Activated T-cell treated with anti-CD3 and anti-CD28 coated beads, Interleukin-2, amount 50 U/mL, for 24 hours (primary cell): ENCODE measurements around the gene CCDC149.

Experiments
- DNase-seq: peaks from one replicate; pipeline ENCODE4 v3.0.0-alpha.2; 2020
- H3K27ac Mint-ChIP-seq: 2 replicates; pipeline ENCODE4 v1.8.0; 2020; ENCODE audit warnings: mild to moderate bottlenecking, mixed read lengths
- H3K27me3 Mint-ChIP-seq: 2 replicates; pipeline ENCODE4 v1.8.0; 2020; ENCODE audit warnings: mixed read lengths
- H3K36me3 Mint-ChIP-seq: 2 replicates; pipeline ENCODE4 v1.8.0; 2020; ENCODE audit warnings: low read depth, mixed read lengths
- H3K4me1 Mint-ChIP-seq: 2 replicates; pipeline ENCODE4 v1.8.0; 2020; ENCODE audit warnings: low read depth, mixed read lengths
- H3K4me3 Mint-ChIP-seq: 2 replicates; pipeline ENCODE4 v1.8.0; 2020; ENCODE audit warnings: mild to moderate bottlenecking, moderate library complexity, mixed read lengths
- H3K9me3 Mint-ChIP-seq: 2 replicates; pipeline ENCODE4 v1.8.0; 2020; ENCODE audit warnings: mixed read lengths

Gene CCDC149

GRCh38 chr4:24850674-24851073 lies 62.2 kb downstream of the CCDC149 start:
- Mint-ChIP-seq H3K4me1 (no peaks in the 10 kb centered on the region), H3K27ac (no peak overlapping the region), H3K36me3 (no peaks in the 10 kb centered on the region), H3K4me3 (no peak overlapping the region), H3K27me3 (peaks cover 5% of the 10 kb centered on the region), H3K9me3 (no peaks in the 10 kb centered on the region)
- DNase-seq, result no peak

GRCh38 chr4:24849756-24850155 lies 63.1 kb downstream of the CCDC149 start:
- Mint-ChIP-seq H3K27ac (no peak overlapping the region), H3K9me3 (no peaks in the 10 kb centered on the region), H3K4me3 (no peak overlapping the region), H3K4me1 (no peaks in the 10 kb centered on the region), H3K36me3 (no peaks in the 10 kb centered on the region), H3K27me3 (peaks cover 5% of the 10 kb centered on the region)
- DNase-seq, result no peak

GRCh38 chr4:24849351-24849750 lies 63.5 kb downstream of the CCDC149 start:
- no peak for DNase-seq
- no peaks in the 10 kb centered on the region for H3K4me1 Mint-ChIP-seq
- H3K27ac Mint-ChIP-seq, result no peak overlapping the region
- H3K4me3 Mint-ChIP-seq, result no peak overlapping the region
- peaks cover 5% of the 10 kb centered on the region for H3K27me3 Mint-ChIP-seq
- H3K9me3 Mint-ChIP-seq, result no peaks in the 10 kb centered on the region
- H3K36me3 Mint-ChIP-seq, result no peaks in the 10 kb centered on the region

- DNase-seq, result no peak
- H3K4me3 Mint-ChIP-seq, result no peak overlapping the region
- H3K36me3 Mint-ChIP-seq, result no peaks in the 10 kb centered on the region
- no peaks in the 10 kb centered on the region for H3K4me1 Mint-ChIP-seq
- no peaks in the 10 kb centered on the region for H3K9me3 Mint-ChIP-seq
- no peaks in the 10 kb centered on the region for H3K27me3 Mint-ChIP-seq
- H3K27ac Mint-ChIP-seq, result no peak overlapping the region
These were observed 66.1 kb downstream of the CCDC149 start for GRCh38 chr4:24846716-24847115.

- H3K9me3 Mint-ChIP-seq, result no peaks in the 10 kb centered on the region
- no peaks in the 10 kb centered on the region for H3K27me3 Mint-ChIP-seq
- no peak overlapping the region for H3K4me3 Mint-ChIP-seq
- H3K36me3 Mint-ChIP-seq, result no peaks in the 10 kb centered on the region
- H3K27ac Mint-ChIP-seq, result no peak overlapping the region
- no peak for DNase-seq
- no peaks in the 10 kb centered on the region for H3K4me1 Mint-ChIP-seq
These were observed 66.9 kb downstream of the CCDC149 start for GRCh38 chr4:24845902-24846301.

GRCh38 chr4:24845132-24845531 lies 67.7 kb downstream of the CCDC149 start:
- no peaks in the 10 kb centered on the region for H3K36me3 Mint-ChIP-seq

GRCh38 chr4:24843096-24843495 lies 69.7 kb downstream of the CCDC149 start:
- no peaks in the 10 kb centered on the region for H3K9me3 Mint-ChIP-seq

More at GRCh38 chr4:24845132-24845531, 67.7 kb downstream of the CCDC149 start:
- no peak for DNase-seq
- Mint-ChIP-seq H3K27me3 (no peaks in the 10 kb centered on the region), H3K4me1 (no peaks in the 10 kb centered on the region), H3K9me3 (no peaks in the 10 kb centered on the region), H3K4me3 (no peak overlapping the region), H3K27ac (no peak overlapping the region)

GRCh38 chr4:24842356-24842755 lies 70.5 kb downstream of the CCDC149 start:
- DNase-seq, result no peak
- Mint-ChIP-seq H3K9me3 (no peaks in the 10 kb centered on the region), H3K27ac (no peak overlapping the region), H3K27me3 (no peaks in the 10 kb centered on the region), H3K36me3 (no peaks in the 10 kb centered on the region), H3K4me1 (no peaks in the 10 kb centered on the region), H3K4me3 (no peak overlapping the region)

More at GRCh38 chr4:24843096-24843495, 69.7 kb downstream of the CCDC149 start:
- DNase-seq, result no peak
- Mint-ChIP-seq H3K27me3 (no peaks in the 10 kb centered on the region), H3K4me1 (no peaks in the 10 kb centered on the region), H3K4me3 (no peak overlapping the region), H3K36me3 (no peaks in the 10 kb centered on the region), H3K27ac (no peak overlapping the region)

GRCh38 chr4:24840826-24841543 lies 71.9 kb downstream of the CCDC149 start:
- H3K36me3 Mint-ChIP-seq, result no peaks in the 10 kb centered on the region
- no peaks in the 10 kb centered on the region for H3K4me1 Mint-ChIP-seq
- no peaks in the 10 kb centered on the region for H3K27me3 Mint-ChIP-seq
- DNase-seq, result no peak
- no peak overlapping the region for H3K4me3 Mint-ChIP-seq
- no peaks in the 10 kb centered on the region for H3K9me3 Mint-ChIP-seq
- H3K27ac Mint-ChIP-seq, result no peak overlapping the region

GRCh38 chr4:24840362-24840761 lies 72.5 kb downstream of the CCDC149 start:
- Mint-ChIP-seq H3K4me3 (no peak overlapping the region), H3K36me3 (no peaks in the 10 kb centered on the region)

GRCh38 chr4:24837781-24838180 lies 75.1 kb downstream of the CCDC149 start:
- H3K9me3 Mint-ChIP-seq, result no peaks in the 10 kb centered on the region
- H3K4me3 Mint-ChIP-seq, result no peak overlapping the region
- H3K27me3 Mint-ChIP-seq, result no peaks in the 10 kb centered on the region
- H3K36me3 Mint-ChIP-seq, result no peaks in the 10 kb centered on the region
- DNase-seq, result no peak
- H3K4me1 Mint-ChIP-seq, result no peaks in the 10 kb centered on the region
- no peak overlapping the region for H3K27ac Mint-ChIP-seq

More at GRCh38 chr4:24840362-24840761, 72.5 kb downstream of the CCDC149 start:
- no peak overlapping the region for H3K27ac Mint-ChIP-seq
- no peak for DNase-seq
- H3K4me1 Mint-ChIP-seq, result no peaks in the 10 kb centered on the region
- H3K27me3 Mint-ChIP-seq, result no peaks in the 10 kb centered on the region
- H3K9me3 Mint-ChIP-seq, result no peaks in the 10 kb centered on the region

- H3K4me1 Mint-ChIP-seq, result no peaks in the 10 kb centered on the region
- no peaks in the 10 kb centered on the region for H3K9me3 Mint-ChIP-seq
- H3K36me3 Mint-ChIP-seq, result no peaks in the 10 kb centered on the region
- DNase-seq, result no peak
- H3K4me3 Mint-ChIP-seq, result no peak overlapping the region
- no peak overlapping the region for H3K27ac Mint-ChIP-seq
- H3K27me3 Mint-ChIP-seq, result no peaks in the 10 kb centered on the region
These were observed 75.5 kb downstream of the CCDC149 start for GRCh38 chr4:24837336-24837735.

GRCh38 chr4:24836661-24837242 lies 76.1 kb downstream of the CCDC149 start:
- H3K9me3 Mint-ChIP-seq, result no peaks in the 10 kb centered on the region

GRCh38 chr4:24835696-24836095 lies 77.1 kb downstream of the CCDC149 start:
- no peaks in the 10 kb centered on the region for H3K36me3 Mint-ChIP-seq
- H3K9me3 Mint-ChIP-seq, result no peaks in the 10 kb centered on the region
- H3K4me1 Mint-ChIP-seq, result no peaks in the 10 kb centered on the region
- H3K27me3 Mint-ChIP-seq, result no peaks in the 10 kb centered on the region
- H3K4me3 Mint-ChIP-seq, result no peak overlapping the region
- no peak for DNase-seq
- no peak overlapping the region for H3K27ac Mint-ChIP-seq

More at GRCh38 chr4:24836661-24837242, 76.1 kb downstream of the CCDC149 start:
- Mint-ChIP-seq H3K4me3 (no peak overlapping the region), H3K27me3 (no peaks in the 10 kb centered on the region), H3K27ac (no peak overlapping the region), H3K36me3 (no peaks in the 10 kb centered on the region), H3K4me1 (no peaks in the 10 kb centered on the region)
- DNase-seq, result no peak

- Mint-ChIP-seq H3K4me1 (no peaks in the 10 kb centered on the region), H3K27me3 (no peaks in the 10 kb centered on the region), H3K36me3 (no peaks in the 10 kb centered on the region), H3K4me3 (no peak overlapping the region), H3K27ac (no peak overlapping the region), H3K9me3 (no peaks in the 10 kb centered on the region)
- no peak for DNase-seq
These were observed 81.2 kb downstream of the CCDC149 start for GRCh38 chr4:24831637-24832036.
